ENCODE results near the gene CRYBA2.

Gene CRYBA2

GRCh38 chr2:218982586-218983262 lies 10.5 kb downstream of the CRYBA2 start:
- no peak for DNase-seq (ENCODE audit: low spot score)

GRCh38 chr2:218981881-218982585 lies 11.2 kb downstream of the CRYBA2 start:
- no peak for DNase-seq (ENCODE audit: low spot score)

- no peak for DNase-seq (ENCODE audit: low spot score)
These were observed 11.8 kb downstream of the CRYBA2 start for GRCh38 chr2:218981390-218981880.

GRCh38 chr2:218980735-218981389 lies 12.4 kb downstream of the CRYBA2 start:
- DNase-seq (ENCODE audit: low spot score), result no peak

GRCh38 chr2:218979846-218980734 lies 13.1 kb downstream of the CRYBA2 start:
- peak; percentile 83 for DNase-seq (ENCODE audit: low spot score)

- DNase-seq (ENCODE audit: low spot score), result no peak
These were observed 18.0 kb downstream of the CRYBA2 start for GRCh38 chr2:218975060-218975777.

- no peak for DNase-seq (ENCODE audit: low spot score)
These were observed 22.3 kb downstream of the CRYBA2 start for GRCh38 chr2:218970894-218971293.

GRCh38 chr2:218964041-218964771 lies 29.0 kb downstream of the CRYBA2 start:
- peak; percentile 54 for DNase-seq (ENCODE audit: low spot score)

- DNase-seq (ENCODE audit: low spot score), result no peak
These were observed 29.6 kb downstream of the CRYBA2 start for GRCh38 chr2:218963601-218964000.

GRCh38 chr2:218962859-218963492 lies 30.2 kb downstream of the CRYBA2 start:
- DNase-seq (ENCODE audit: low spot score), result no peak

GRCh38 chr2:218961651-218962570 lies 31.3 kb downstream of the CRYBA2 start:
- no peak for DNase-seq (ENCODE audit: low spot score)

- DNase-seq (ENCODE audit: low spot score), result no peak
These were observed 32.0 kb downstream of the CRYBA2 start for GRCh38 chr2:218961229-218961628.

- DNase-seq (ENCODE audit: low spot score), result no peak
These were observed 32.7 kb downstream of the CRYBA2 start for GRCh38 chr2:218960309-218961165.

- no peak for DNase-seq (ENCODE audit: low spot score)
These were observed 33.4 kb downstream of the CRYBA2 start for GRCh38 chr2:218959761-218960308.

GRCh38 chr2:218959141-218959731 lies 34.0 kb downstream of the CRYBA2 start, which contains the start of gene CDK5R2:
Gene CDK5R2, plus strand, starts transcription at chr2:218959666. Its CDS starts 155 bp downstream, at chr2:218959821.
- peak; percentile 98 for DNase-seq (ENCODE audit: low spot score)

GRCh38 chr2:218958276-218958675 lies 34.9 kb downstream of the CRYBA2 start:
- no peak for DNase-seq (ENCODE audit: low spot score)

GRCh38 chr2:218957671-218958070 lies 35.6 kb downstream of the CRYBA2 start:
- DNase-seq (ENCODE audit: low spot score), result no peak

Data from hepatic stellate cell (primary cell).